ENCODE measurements around the gene ZNF618. TPM values are rescaled to one million over a fixed set of nuclear protein-coding genes. Genes with fewer than 3 reads are reported as not detected.

ZNF618 gene
- polyA plus RNA-seq, 3 donors, result 0.53 to 1.9 (median 0.78) TPM

- Mint-ChIP-seq H3K4me1 (peaks cover 32% of the 10 kb centered on the region), H3K9me3 (peaks cover 0 to 1% (median 0%) of the 10 kb centered on the region in 7 donors), H3K36me3 (no peaks in the 10 kb centered on the region), H3K27me3 (ENCODE audit: low read depth in 3 of 3) (no peaks in the 10 kb centered on the region), H3K27ac (peak overlapping the region in 1 of 7 donors; percentile 73), H3K4me3 (no peak overlapping the region)
- no peak for DNase-seq
- H3K9ac ChIP-seq (ENCODE audit: insufficient read depth, low read length, poor library complexity, severe bottlenecking), result no peak overlapping the region
- H3K4me2 ChIP-seq (replicated peaks; ENCODE audit: extremely low read depth, low read length, poor library complexity, severe bottlenecking), result no peak overlapping the region
- no peaks in the 10 kb centered on the region for H3K9me3 ChIP-seq (replicated peaks in 1 of 2; ENCODE audit: control insufficient read depth in 1 of 2, insufficient read depth in 1 of 2, low read length in 2 of 2)
- no peaks in the 10 kb centered on the region for H3K36me3 ChIP-seq (replicated peaks in 1 of 2; ENCODE audit: control insufficient read depth in 1 of 2, insufficient read depth in 2 of 2, low read length in 2 of 2)
- no peaks in the 10 kb centered on the region for H3K79me2 ChIP-seq (ENCODE audit: insufficient read depth, low read length)
- H3K4me1 ChIP-seq (ENCODE audit: control insufficient read depth in 1 of 2, insufficient read depth in 2 of 2, low read length in 2 of 2), result peaks cover 9 to 11% of the 10 kb centered on the region in 2 donors
- intact Hi-C loops (cut with micrococcal nuclease), result loop anchor here in 1 of 2 donors (10.0 kb wide), 1 partner anchor 155 kb away; no protein-coding TSS in a partner anchor
- no peaks in the 10 kb centered on the region for H4K20me1 ChIP-seq (ENCODE audit: insufficient read depth, low read length)
- H3K27me3 ChIP-seq (ENCODE audit: control insufficient read depth in 2 of 2, insufficient read depth in 2 of 2, low read length in 2 of 2), result no peaks in the 10 kb centered on the region
- WGBS (ENCODE audit: insufficient coverage), result 98% methylated on average over 14 of the region's 17 CpGs
- H2AFZ ChIP-seq (ENCODE audit: insufficient read depth, low read depth, low read length, poor library complexity, severe bottlenecking), result no peak overlapping the region
- no peak overlapping the region for H3K4me3 ChIP-seq (replicated peaks in 1 of 3; ENCODE audit: low read depth in 2 of 3, low read length in 3 of 3)
- no peak overlapping the region for H3K27ac ChIP-seq (ENCODE audit: low read depth in 1 of 2, low read length in 2 of 2)
- no peak for TF ChIP-seq CTCF (IDR thresholded peaks at IDR 0.05)
Measured at GRCh38 chr9:113949571-113950078, 73.5 kb downstream of the ZNF618 start.

GRCh38 chr9:113950195-113951031 is 74.3 kb downstream of the ZNF618 start:
- Mint-ChIP-seq H3K4me1 (peaks cover 40% of the 10 kb centered on the region), H3K27me3 (ENCODE audit: low read depth in 3 of 3) (no peaks in the 10 kb centered on the region), H3K27ac (peak overlapping the region in 3 of 7 donors; percentile 20 to 43 (median 34)), H3K36me3 (no peaks in the 10 kb centered on the region), H3K4me3 (no peak overlapping the region), H3K9me3 (peaks cover 0 to 1% (median 0%) of the 10 kb centered on the region in 7 donors)
- Histone ChIP-seq H3K9me3 (replicated peaks in 1 of 2; ENCODE audit: control insufficient read depth in 1 of 2, insufficient read depth in 1 of 2, low read length in 2 of 2) (no peaks in the 10 kb centered on the region), H3K36me3 (replicated peaks in 1 of 2; ENCODE audit: control insufficient read depth in 1 of 2, insufficient read depth in 2 of 2, low read length in 2 of 2) (no peaks in the 10 kb centered on the region), H3K4me1 (ENCODE audit: control insufficient read depth in 1 of 2, insufficient read depth in 2 of 2, low read length in 2 of 2) (peaks cover 17 to 18% of the 10 kb centered on the region in 2 donors), H4K20me1 (ENCODE audit: insufficient read depth, low read length) (no peaks in the 10 kb centered on the region), H3K4me3 (replicated peaks in 1 of 3; ENCODE audit: low read depth in 2 of 3, low read length in 3 of 3) (no peak overlapping the region), H3K27me3 (ENCODE audit: control insufficient read depth in 2 of 2, insufficient read depth in 2 of 2, low read length in 2 of 2) (no peaks in the 10 kb centered on the region), H2AFZ (ENCODE audit: insufficient read depth, low read depth, low read length, poor library complexity, severe bottlenecking) (no peak overlapping the region), H3K4me2 (replicated peaks; ENCODE audit: extremely low read depth, low read length, poor library complexity, severe bottlenecking) (no peak overlapping the region), H3K79me2 (ENCODE audit: insufficient read depth, low read length) (no peaks in the 10 kb centered on the region), H3K9ac (ENCODE audit: insufficient read depth, low read length, poor library complexity, severe bottlenecking) (no peak overlapping the region), H3K27ac (ENCODE audit: low read depth in 1 of 2, low read length in 2 of 2) (no peak overlapping the region)
- no peak for DNase-seq
- no peak for TF ChIP-seq CTCF (IDR thresholded peaks at IDR 0.05)
- 72% methylated on average over 13 of the region's 13 CpGs for WGBS (ENCODE audit: insufficient coverage)
- intact Hi-C loops (cut with micrococcal nuclease), result loop anchor here in 1 of 2 donors (10.0 kb wide), 1 partner anchor 156 kb away; no protein-coding TSS in a partner anchor

Data from CD14-positive monocyte (primary cell).